GM10266 (cell line): ENCODE data around the gene IKZF4.

Source experiments
- DNase-seq: peaks from one replicate; pipeline ENCODE4 v3.0.0; 2012; ENCODE audit errors: extremely low spot score
- TF ChIP-seq, protein P1 (sequence below): IDR thresholded peaks from 2 replicates; pipeline ENCODE4 v1.5.1; 2012; ENCODE audit warnings: mild to moderate bottlenecking, low read depth; ENCODE audit not compliant: control insufficient read depth, insufficient read depth; ENCODE audit errors: missing control alignments

Gene IKZF4

DNA sequence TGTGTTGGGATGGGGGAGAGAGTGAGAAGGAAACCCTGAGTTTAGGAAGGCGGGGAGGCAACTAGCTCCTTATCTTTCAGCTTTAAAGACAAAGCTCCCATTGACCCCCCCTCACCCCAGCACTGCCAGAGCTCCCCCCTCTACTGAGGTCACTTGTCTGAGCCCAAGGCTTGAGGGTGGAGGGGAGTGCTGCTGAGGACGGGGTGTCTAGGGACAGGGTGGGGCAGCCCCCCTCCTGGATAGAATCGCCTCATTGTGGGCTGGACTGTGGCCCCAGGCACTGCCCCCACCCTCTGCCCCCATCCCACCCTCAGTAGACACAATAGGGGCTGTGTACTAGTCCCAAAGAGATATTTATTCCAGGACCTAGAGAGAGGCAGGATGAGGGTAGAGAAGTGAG lies 62.1 kb downstream of the IKZF4 start:
- no peak for DNase-seq
- TF ChIP-seq, protein P1, sequence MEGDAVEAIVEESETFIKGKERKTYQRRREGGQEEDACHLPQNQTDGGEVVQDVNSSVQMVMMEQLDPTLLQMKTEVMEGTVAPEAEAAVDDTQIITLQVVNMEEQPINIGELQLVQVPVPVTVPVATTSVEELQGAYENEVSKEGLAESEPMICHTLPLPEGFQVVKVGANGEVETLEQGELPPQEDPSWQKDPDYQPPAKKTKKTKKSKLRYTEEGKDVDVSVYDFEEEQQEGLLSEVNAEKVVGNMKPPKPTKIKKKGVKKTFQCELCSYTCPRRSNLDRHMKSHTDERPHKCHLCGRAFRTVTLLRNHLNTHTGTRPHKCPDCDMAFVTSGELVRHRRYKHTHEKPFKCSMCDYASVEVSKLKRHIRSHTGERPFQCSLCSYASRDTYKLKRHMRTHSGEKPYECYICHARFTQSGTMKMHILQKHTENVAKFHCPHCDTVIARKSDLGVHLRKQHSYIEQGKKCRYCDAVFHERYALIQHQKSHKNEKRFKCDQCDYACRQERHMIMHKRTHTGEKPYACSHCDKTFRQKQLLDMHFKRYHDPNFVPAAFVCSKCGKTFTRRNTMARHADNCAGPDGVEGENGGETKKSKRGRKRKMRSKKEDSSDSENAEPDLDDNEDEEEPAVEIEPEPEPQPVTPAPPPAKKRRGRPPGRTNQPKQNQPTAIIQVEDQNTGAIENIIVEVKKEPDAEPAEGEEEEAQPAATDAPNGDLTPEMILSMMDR = no peak

DNA sequence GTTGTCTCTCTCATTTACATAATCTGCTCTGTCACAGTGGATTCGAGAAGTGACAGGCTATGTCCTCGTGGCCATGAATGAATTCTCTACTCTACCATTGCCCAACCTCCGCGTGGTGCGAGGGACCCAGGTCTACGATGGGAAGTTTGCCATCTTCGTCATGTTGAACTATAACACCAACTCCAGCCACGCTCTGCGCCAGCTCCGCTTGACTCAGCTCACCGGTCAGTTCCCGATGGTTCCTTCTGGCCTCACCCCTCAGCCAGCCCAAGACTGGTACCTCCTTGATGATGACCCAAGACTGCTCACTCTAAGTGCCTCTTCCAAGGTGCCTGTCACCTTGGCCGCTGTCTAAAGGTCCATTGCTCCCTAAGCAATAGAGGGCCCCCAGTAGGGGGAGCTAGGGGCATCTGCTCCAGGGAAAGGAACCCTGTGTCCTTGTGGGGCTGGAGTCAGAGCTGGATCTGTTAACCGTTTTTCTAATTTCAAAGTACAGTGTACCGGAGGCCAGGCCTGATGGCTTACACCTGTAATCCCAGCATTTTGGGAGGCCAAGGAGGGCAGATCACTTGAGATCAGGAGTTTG lies 64.2 kb downstream of the IKZF4 start:
- no peak for DNase-seq

DNA sequence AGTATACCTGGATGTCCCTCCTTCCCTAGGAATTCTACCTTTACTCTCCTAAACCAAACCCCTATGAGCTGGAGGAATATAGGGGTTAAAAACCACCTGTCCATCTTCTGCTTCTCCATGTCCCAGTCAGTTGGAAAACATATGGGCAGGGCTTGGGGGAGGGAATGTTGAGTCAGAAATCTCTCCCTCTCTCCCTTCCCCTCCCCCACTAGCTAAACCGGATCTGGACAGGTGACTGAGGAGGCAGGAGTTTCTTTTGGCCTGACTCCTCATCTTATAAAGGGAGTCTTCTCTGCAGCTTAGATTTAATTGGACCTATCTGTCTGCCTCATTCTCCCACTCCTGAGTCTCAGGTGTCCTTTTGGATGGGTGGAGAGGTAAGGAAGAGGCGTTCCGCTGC lies 65.3 kb downstream of the IKZF4 start:
- TF ChIP-seq, protein P1 = no peak
- no peak for DNase-seq

More for the DNA sequence above, 64.2 kb downstream of the IKZF4 start:
- TF ChIP-seq, protein P1 = peak; percentile 42

GRCh38 chr12:56086608-56087007 lies 65.8 kb downstream of the IKZF4 start:
- TF ChIP-seq, protein P1 = no peak
- no peak for DNase-seq

- DNase-seq = no peak
- TF ChIP-seq, protein P1 = no peak
Observed at GRCh38 chr12:56087220-56087619, 66.4 kb downstream of the IKZF4 start.
